GM19035 (cell line): ENCODE results near the gene VASH1.

Experiments used
- ATAC-seq: cut with Tn5 transposase; IDR thresholded peaks from one replicate; pipeline ENCODE4 v1.9.1; 2021; ENCODE audit not compliant: unreplicated experiment

The VASH1 gene

DNA sequence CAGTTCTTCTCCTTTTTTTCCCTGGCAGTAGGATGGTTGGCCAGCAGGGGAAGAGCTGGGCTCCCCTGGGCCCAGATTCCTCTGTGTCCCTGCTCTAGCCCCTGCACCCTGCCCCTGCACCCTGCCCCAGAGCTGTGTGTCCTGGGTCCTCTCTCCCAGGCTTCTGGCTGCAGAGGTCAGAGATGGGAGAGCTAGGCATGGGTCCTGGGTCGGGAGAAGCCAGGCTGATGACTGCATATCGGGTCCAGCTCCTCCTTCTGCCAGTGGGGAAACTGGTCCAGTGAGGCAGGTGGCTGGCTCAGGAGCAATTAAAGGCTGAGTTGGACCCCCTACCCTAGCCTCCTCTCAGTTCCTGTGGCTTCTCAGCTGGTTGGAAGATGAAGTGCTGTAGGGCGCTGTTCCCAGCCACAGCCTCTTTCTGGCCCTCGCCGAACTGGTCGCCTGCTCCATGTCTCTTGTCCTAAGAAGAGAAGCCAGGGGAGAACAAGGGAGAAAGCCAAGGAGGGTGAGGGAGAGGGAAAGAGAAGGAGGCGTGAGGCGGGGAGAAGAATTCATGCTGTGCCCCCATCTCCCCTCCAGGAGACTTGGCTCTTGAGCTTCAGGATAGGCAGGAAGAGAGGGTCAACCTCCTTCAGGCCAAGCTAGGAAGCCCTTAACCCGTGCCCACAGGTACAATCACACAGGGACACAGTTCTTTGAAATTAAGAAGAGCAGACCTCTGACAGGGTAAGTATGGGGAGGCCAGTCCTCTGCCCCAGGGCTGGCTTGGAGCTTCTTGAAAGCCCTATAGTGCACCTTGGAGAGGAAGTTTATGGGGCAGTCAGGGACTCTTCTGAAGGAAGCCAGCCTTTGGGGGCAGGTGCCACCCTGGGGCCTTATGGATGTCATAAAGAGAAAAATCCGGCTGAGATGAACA, 9.5 kb downstream of the VASH1 start:
- no peak for ATAC-seq

DNA sequence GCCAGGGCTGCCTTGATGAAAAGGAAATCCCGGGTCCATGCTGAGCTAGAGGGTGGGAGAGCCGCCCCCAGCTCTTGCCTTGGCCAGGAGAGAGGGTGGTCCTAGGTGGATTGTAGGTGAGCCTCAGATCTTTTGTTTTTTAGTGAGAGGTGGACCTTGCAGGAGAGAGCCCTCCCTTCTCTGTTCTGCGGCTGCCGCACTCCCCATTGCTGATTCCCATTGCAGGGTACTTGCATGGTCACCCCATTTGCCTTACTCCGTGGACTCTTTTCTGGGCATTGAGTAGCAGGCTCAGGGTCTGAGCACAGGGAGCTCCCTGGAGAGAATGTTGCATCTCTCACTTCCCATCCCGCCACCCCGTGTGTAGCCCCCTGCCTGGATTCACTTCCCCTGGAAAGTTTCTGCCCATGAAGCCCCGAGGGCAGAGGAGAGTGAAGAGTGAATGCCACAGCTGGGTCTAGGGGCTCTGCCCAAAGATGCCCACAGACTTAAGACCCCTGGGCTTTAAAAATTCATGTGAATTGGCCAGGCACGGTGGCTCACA, 10.2 kb downstream of the VASH1 start:
- ATAC-seq, result no peak

DNA sequence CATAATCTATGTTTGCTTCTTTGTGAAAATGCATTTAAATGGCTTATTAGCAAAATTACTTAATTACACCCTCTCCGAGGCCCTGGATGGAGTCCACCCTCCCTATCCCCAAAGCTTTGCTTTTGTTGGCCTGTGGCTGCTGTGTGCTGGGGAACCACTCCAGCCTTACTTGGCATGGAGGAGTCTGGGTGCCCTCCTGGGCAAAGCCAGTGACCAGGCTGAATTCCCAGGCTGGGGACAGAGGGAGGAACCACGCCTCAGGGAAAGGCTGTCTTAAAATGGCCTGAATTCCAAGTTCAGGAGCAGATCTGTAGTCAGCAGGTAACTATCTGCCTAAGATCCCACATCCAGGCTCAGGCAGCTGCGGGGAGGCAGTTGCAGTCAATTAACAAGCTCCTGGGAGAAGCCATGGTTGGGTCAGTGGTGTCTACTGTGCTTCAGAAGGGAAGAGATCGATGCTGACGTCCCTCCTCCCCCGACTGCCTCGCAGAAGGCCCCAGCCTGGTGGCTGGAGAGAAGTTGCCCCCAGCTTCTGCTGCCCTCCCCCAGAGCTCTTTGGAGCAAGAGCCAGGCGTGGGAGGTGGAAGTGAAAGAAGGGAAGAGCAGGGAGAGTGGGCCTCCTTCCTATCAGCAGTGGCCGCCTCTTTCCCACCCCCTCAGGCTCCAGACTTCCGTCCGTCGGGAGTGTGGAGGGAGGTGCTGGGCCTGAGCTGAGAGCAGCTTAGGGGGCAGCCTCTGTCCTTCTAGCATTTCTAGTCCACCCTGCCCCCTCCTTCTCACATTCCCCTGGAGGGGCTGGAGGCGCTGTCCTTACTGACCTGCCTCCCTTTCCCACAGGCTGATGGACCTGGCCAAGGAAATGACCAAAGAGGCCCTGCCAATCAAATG, 11.3 kb downstream of the VASH1 start:
- ATAC-seq, result no peak

DNA sequence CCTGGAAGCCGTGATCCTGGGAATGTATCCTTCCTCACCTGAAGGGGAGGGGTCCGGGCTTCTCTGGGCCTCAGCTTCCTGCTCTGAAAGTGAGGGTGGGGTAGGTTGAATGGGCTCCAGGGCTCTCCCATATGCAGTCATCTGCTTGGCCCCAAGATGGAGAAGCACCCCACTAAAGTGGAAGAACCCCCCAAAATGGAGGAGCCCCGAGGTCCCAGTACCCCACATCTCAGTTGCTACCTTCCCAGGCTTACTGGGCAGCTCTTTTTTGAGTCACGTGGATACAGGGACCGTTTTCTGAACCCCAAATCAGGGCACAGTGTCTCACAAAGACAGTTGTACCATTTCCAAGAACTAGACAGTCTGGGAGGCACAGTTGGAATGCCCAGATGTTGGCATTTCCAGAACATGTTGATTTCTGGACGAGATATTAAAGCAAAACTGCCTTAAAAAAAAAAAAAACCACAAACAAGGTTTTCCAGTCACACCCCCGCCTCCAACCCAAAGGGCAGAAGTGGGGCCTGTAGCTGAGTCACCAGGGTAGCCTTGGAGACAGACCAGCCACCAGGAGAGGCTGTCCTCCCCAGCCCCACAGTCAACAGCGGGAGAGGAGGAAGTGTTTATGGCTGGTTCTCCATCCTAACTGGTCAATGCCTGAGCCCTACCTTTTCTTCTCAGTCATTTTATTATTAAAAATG, 12.1 kb downstream of the VASH1 start:
- no peak for ATAC-seq

DNA sequence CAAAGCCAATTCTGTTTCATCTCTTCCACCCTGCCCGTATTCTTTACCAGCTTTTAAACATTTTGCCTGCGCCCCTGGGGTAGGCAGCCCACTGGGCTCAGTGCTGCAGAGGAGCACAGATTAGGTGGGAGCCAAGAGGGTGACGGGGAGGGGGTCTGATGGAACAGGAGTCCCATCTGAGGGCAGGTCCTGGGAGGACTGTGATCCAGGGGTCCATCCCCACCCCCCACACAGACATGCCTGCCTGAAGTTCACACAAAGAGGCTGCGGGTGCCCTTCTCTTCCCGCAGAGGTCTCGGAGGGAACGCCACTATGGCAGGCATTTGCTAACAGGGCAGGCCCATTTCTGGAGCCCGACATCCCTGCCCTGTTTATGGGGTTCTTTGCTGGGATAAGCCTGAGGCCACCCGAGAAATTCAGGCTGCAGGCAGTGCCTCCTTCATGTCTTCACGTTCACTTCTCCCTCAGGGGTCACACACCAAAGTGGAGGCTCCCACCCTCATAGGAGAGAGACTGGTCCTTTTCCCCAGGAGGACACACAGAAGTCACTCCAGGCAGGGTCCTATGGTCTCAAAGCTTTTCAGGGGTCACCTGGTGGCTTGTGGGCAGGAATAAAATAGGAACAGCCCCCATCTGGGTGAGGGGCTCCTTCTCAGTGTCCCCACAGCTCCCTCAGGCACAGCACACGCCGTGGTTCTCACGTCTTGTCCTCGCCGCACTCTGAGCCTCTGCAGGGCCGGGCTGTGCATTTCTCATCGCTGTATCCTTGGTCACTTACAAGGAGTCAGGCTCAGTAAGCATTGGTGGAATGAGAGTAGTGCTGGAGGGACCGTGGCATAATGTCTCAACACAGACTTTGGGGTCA, 12.9 kb downstream of the VASH1 start:
- ATAC-seq, result no peak

DNA sequence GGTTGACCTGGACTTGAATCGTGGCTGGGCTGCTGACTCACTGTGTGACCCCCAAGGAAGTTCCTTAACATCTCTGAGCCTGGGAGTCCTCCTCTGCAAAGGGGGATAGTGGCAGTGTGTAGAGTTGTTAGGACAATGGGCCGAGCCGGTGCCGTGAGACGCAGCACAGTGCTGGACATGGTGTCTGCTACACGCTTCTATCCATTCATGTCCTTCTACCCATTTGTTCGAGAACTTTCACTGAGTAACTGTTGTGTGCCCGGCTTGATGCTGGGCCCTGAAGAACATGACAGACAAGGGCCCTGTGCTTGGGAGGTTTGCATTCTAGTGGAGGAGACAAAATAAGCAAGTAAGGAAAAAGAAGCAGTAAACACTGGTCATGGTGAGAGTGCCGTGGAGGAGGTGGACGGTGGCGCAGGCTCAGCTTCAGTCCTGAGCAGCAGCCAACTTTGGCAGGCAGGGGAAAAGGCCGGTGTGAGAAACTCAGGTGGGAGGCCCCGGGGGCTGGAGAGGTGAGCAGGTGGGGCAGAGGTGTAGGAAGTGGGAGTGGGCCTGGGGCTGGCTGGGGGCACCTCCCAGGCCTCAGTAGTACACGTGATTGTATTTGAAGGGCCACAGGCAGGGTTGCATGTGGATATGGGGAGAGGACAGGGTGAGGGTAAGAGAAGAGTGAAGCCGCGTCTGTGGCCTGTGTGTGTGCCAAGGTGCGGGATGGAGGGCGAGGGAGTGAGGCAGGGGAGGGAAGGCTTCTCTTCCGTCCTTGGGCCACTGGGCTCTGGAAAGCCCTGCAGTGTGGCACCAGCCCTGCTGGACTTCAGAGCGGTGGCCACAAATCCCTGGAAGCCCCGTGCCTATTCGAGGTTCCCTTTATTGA, 13.8 kb downstream of the VASH1 start:
- no peak for ATAC-seq

DNA sequence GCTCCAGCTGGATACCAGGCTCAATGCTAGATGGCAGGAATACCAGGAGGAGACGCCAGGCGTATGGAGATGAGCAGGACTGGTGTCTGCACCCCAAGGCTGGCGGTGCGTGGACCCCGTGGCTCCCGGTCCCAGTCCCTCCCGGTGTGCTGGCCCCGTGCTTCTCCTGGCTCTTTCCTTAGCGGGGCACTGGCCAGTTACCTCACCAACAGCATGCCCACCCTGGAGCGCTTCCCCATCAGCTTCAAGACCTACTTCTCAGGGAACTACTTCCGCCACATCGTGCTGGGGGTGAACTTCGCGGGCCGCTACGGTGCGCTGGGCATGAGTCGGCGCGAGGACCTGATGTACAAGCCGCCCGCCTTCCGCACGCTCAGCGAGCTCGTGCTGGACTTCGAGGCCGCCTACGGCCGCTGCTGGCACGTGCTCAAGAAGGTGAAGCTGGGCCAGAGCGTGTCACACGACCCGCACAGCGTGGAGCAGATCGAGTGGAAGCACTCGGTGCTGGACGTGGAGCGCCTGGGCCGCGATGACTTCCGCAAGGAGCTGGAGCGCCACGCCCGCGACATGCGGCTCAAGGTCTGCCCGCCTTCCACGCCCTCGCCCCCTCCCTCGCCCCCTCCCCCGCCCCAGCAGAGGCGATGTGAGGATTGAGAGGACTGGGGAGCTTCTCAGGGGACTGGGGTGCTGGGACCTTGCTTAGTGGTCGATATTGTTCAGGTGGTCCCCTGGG, 14.6 kb downstream of the VASH1 start:
- ATAC-seq, result no peak

DNA sequence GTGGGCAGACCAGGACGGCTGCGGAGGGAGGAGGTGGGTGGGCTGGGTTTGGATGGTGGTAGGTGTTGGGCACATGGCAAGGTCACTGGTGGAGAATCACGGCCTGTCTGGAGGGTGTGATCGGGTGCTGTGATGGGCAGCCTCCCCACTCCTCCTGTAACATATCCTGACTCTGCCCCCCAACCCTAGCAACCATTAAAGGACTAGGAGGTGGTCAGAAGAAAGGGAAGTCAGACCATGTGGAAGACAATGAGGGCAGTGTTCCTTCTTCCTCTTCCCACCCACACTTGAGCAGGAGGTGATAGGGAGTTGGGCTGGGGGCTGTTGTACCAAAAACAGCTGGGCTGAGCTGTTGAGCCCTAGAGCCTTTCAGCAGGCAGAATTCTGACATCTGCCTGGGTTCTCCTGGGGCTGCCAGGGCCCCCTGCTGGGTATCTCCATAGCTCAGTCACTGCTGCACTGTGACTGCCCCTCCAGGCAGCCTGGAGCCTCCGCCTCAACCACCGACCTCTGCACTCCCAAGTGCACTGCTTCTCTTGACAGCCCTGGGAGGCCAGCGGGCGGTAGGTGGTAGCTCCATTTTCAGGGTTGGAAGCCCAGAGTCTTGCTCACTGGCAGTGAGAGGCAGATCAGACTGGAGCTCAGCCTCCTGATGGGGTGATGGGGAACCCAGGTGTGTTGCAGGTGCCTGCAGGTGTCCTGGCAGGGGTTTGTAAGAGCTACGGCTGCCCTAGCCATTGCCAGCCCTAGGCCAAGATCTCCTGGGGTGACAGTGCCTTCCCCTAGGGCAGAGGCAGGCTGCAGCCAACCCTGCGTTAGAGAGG, 15.4 kb downstream of the VASH1 start:
- ATAC-seq, result no peak

DNA sequence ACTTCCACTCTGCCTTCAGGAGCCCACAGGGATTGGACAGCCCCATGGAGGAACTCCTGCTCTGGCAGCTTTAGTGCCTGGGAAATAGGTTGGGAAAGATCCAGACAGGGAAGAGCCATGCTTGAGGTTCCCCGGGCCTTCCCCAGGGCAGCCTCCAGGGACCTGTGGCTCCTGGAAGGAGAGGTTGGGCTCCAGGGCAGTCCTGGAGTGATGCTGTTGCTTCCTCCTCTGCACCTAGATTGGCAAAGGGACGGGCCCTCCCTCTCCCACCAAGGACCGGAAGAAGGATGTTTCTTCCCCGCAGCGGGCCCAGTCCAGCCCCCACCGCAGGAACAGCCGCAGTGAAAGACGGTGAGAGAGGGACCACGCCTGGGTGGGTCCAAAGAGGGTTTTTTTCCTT, 16.5 kb downstream of the VASH1 start:
- ATAC-seq, result no peak

DNA sequence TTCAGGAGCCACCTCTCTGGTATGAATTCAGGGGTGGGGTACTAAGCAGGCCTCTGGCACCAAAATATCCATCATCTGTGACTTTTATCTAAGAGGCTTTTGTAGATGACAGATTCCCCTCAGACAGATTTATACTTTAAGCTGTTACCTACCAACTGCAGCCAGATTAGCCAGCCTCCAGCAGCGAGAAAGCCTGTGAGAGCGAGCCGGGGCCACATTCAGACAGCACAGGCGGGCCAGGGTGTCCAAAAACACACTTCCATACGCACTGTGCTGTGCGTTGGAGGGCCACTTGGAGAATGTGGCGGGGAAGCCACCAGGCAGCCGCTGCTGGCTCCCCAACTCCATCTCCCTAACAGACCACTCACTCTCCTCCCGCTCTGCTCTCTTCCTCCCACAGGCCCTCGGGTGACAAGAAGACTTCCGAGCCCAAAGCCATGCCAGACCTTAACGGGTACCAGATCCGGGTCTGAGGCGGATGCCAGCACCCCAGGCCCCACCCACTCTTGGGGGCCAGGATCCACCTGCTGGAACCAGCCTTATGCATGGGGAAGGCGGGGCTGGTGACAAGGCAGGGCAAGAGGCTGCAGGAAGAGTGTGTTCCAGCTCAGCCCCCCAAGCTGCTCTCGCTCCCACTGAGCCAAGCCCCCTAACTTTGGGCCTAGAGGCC, 17.4 kb downstream of the VASH1 start:
- no peak for ATAC-seq

DNA sequence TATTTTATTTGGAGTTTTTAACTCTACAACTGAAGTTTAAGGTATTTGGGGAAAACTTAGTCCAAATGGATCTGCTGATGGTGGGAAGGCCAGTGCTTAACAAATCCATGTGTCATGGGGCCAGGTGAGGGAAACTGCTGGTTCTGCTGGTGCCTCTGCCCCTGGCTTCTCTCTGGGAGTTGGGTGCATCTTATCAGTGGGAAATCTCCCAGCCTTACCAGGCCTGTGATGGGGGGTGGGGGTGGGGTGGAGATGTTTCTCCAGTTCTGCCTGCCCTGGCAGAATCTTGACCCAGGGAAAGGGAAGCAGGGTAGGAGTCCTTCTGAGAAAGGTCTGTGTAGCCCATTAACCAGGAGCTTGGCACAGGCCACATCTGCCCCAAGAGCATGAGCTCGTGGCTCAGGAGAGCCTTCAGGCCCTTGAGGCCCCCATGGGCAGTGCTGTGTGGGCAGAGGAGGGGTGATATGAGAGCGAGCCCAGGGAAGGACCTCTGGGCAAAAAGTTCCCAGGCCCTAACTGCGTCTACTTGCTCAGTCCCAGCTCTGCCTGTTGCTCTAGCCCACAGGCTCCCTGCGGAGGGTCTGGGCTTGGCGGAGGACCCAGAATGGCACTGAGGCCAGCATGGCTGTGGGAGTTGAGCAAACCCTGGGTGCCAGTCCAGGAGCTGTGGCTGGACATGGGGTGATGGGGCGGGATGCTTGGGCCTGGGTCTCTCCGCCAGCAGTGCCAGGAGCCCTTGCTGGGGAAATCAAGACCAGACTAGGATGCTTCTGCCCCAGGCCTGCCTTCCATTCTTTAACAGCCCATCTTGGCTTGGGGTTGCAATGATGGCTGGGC, 18.2 kb downstream of the VASH1 start:
- no peak for ATAC-seq

DNA sequence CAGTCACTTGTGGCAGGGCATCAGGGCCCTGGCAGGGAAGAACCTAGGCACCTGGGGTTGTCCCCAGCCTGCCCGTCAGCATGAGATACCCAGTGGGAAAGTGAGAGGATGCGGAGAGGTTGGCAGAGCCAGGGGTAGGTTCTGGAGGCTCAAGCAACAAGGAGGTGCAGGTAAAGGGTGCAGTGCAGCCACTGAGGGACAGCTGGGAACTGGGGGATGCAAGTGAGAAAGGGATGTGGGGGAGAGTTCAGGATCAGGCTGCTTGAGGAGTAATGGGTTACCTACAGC, 18.7 kb downstream of the VASH1 start:
- no peak for ATAC-seq

DNA sequence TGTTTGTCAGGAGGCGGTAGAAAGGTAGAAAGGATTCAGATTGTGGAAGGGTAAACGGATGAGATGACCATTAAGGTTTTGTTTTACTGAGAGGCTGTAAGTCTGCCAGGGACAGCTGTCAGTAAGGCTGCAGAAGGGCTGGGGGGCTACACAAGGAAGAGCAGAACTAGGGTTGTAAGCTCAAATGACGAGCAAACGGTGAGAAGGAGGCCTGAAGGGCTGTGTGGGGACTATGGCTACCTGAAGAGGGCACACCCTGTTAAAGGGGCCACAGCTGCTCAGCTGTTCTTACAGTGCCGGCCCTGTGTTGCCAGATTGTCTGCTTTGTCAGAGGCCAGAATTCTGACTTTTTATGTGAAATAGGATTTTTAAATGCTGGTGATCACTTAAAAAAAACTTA, 19.1 kb downstream of the VASH1 start:
- ATAC-seq, result no peak

DNA sequence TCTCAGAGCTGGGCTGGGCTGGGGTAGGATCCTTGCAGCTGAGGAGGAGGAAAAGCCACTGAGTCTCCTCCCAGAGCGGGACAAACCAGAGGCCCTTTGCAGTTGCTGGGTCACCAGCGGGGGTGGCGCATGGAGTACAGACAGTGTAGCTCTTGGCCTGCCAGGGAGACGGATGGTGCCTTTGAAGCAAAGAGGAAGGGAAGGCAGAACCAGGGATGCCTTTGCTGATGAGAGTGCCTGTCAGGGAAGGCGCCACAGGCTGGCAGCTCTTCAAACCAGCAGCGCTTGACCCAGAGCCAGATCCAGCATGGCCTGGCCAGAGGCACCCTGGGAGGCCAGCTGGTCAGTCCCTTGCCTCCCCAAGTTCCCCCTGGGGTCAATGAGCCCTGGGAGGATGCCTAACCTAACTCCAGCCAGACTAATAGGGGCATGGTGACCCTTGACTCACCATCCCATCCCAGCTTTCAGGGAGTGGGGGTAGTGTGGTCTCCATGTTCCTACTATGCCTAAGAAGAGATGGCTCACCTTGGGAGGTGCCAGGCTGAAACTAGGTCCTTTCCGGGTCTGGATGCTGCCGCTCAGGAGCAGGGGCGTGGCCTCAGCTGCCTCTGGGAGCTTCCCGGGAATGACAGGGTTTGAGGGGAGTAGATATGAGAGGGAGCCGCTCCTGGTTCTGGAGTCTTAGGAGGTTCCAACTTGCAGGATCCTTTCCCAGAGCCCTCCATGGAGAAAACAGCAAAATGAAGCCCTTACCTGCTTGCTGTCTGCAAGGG, 19.8 kb downstream of the VASH1 start:
- ATAC-seq, result no peak

DNA sequence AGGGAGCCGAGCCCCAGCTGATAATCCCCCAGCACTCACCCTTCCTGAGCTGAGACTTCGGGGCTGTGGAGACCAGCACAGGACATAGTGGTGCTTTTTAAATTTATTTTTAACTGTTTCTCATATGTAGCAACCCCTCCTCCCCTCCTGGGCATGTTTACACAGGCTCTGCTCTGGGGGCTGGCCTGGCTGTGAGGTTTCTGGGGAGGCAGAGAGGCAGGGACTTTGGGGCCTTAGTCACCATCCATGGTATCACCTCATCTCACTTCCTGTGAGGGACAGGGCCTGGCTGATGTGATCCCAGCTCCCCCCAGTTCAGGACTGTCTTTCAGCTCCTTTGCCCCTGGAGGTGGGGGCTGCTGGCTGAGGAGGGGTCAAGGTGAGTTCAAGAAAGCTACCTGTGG, 20.4 kb downstream of the VASH1 start:
- ATAC-seq, result no peak
